GM12878 (cell line): ENCODE measurements around the gene LGALS3. TPM values are rescaled to one million over a fixed set of nuclear protein-coding genes. Genes with fewer than 3 reads are reported as not detected.

Source experiments
- HDAC6 ChIP-seq: fragments of 200-600 bp; sonication (generic); IDR thresholded peaks from one replicate; pipeline ENCODE4 v1.8.0; 2017; ENCODE audit warnings: antibody characterized with exemption; ENCODE audit not compliant: unreplicated experiment
- MEF2A ChIP-seq: IDR thresholded peaks from 2 replicates; pipeline ENCODE4 v1.6.1; 2011; ENCODE audit warnings: low read depth, mild to moderate bottlenecking, low read length, moderate library complexity; ENCODE audit not compliant: insufficient read depth
- TBL1XR1 ChIP-seq: IDR thresholded peaks from 2 replicates; pipeline ENCODE4 v1.6.1; 2012; ENCODE audit warnings: low read depth, low read length, improper control_type of control experiment
- TCF7 ChIP-seq: IDR thresholded peaks from 2 replicates; pipeline ENCODE4 v1.6.1; 2014; ENCODE audit warnings: antibody characterized with exemption, borderline replicate concordance
- ZNF274 ChIP-seq: IDR thresholded peaks from one replicate; pipeline ENCODE4 v1.8.0; 2011; ENCODE audit not compliant: insufficient read length, insufficient read depth
- polyA plus RNA-seq, 11 experiments: library from polyadenylated mRNA; depleted of rRNA in 4 of 11; unstranded in 6 of 11; stranded (reverse) in 5 of 11; fragments of >200 nt; fragmentation: Nextera tagmentation in 4 of 11; fragmentation: Illumina TruSeq in 1 of 11; extraction: Ambion mirVana in 4 of 11; extraction: Trizol in 1 of 11; gene quantifications; 1 replicate in 1 of 11; 2 replicates in 10 of 11; pipeline versions ENCODE4 v1.2.1 to v1.2.3, GENCODE V29; 2011 to 2016; ENCODE audit warnings: inconsistent platforms in 2 of 11, missing spikeins in 2 of 11, low read depth in 1 of 11
- total RNA-seq, 4 experiments: library from RNA; depleted of rRNA in 3 of 4; stranded (reverse); fragments of >200 nt in 3 of 4; fragmentation: Illumina TruSeq in 1 of 4; extraction: Trizol in 1 of 4; gene quantifications; 2 replicates each; pipeline versions ENCODE4 v1.2.1 to v1.2.3, GENCODE V29; 2013 to 2021
- TF ChIP-seq, protein P1 (sequence below): IDR thresholded peaks from 2 replicates; pipeline ENCODE4 v1.6.1; 2011; ENCODE audit warnings: borderline replicate concordance, low read depth, mild to moderate bottlenecking, moderate library complexity, low read length; ENCODE audit not compliant: insufficient read depth, poor library complexity, severe bottlenecking
- TF ChIP-seq, protein P2 (sequence below): fragments of 450-650 bp; IDR thresholded peaks from 2 replicates; pipeline ENCODE4 v1.6.1; 2018; ENCODE audit warnings: borderline replicate concordance, mild to moderate bottlenecking; ENCODE audit not compliant: partially characterized antibody

LGALS3 gene
- total and polyA plus RNA-seq, 10 of the 15 experiments (the other 5 are each of a cell fraction or from before 2014, with no cell fraction given) = 1.5 to 34.2 (median 18.4) TPM

DNA sequence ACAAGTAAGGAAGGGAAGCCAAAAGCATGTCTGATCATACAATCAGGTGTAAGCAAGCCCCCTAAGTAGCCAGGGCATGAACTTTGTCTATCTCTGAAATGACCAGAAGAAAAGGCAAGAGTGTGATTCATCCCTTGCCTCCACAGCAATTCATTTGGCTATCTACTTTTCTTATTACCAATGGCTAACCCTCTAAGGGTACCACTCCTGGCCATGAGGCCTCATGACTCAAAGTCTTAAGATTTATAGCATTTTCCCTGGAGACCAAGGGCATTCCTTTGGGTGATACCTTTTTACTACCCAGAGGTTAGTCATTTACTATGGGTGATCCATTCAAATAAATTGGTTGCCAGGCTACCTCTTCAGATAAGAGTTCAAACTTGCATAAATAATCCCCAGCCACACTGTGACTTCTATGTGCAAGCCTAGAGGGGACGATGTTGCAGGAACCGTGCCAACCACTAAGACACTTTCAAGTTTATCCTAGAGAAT is 1.5 kb upstream of the LGALS3 start (continued):
- no peak for TF ChIP-seq TBL1XR1
- TF ChIP-seq, protein P1, sequence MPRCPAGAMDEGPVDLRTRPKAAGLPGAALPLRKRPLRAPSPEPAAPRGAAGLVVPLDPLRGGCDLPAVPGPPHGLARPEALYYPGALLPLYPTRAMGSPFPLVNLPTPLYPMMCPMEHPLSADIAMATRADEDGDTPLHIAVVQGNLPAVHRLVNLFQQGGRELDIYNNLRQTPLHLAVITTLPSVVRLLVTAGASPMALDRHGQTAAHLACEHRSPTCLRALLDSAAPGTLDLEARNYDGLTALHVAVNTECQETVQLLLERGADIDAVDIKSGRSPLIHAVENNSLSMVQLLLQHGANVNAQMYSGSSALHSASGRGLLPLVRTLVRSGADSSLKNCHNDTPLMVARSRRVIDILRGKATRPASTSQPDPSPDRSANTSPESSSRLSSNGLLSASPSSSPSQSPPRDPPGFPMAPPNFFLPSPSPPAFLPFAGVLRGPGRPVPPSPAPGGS = no peak
- no peak for TF ChIP-seq ZNF274
- TF ChIP-seq TCF7 = no peak
- no peak for TF ChIP-seq MEF2A
- no peak for TF ChIP-seq HDAC6
- TF ChIP-seq, protein P2, sequence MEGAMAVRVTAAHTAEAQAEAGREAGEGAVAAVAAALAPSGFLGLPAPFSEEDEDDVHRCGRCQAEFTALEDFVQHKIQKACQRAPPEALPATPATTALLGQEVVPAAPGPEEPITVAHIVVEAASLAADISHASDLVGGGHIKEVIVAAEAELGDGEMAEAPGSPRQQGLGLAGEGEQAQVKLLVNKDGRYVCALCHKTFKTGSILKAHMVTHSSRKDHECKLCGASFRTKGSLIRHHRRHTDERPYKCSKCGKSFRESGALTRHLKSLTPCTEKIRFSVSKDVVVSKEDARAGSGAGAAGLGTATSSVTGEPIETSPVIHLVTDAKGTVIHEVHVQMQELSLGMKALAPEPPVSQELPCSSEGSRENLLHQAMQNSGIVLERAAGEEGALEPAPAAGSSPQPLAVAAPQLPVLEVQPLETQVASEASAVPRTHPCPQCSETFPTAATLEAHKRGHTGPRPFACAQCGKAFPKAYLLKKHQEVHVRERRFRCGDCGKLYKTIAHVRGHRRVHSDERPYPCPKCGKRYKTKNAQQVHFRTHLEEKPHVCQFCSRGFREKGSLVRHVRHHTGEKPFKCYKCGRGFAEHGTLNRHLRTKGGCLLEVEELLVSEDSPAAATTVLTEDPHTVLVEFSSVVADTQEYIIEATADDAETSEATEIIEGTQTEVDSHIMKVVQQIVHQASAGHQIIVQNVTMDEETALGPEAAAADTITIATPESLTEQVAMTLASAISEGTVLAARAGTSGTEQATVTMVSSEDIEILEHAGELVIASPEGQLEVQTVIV = no peak
